Prostate gland (tissue), 2 donors: ENCODE data around the gene TIMM22.

Experiments
- POLR2AphosphoS5 ChIP-seq: sonication (generic); formaldehyde crosslinking; IDR thresholded peaks from one replicate; pipeline ENCODE4 v1.6.1; 2017; ENCODE audit warnings: antibody characterized with exemption
- TF ChIP-seq, protein P1 (sequence below), 4 experiments: fragments of 200-600 bp in 2 of 4; fragments of 450-650 bp in 2 of 4; sonication (generic) in 2 of 4; IDR thresholded peaks; 1 replicate in 3 of 4; 2 replicates in 1 of 4; pipeline ENCODE4 v1.5.1; 2016 to 2019; ENCODE audit warnings: antibody characterized with exemption in 4 of 4, mild to moderate bottlenecking in 2 of 4, moderate library complexity in 2 of 4

DNA sequence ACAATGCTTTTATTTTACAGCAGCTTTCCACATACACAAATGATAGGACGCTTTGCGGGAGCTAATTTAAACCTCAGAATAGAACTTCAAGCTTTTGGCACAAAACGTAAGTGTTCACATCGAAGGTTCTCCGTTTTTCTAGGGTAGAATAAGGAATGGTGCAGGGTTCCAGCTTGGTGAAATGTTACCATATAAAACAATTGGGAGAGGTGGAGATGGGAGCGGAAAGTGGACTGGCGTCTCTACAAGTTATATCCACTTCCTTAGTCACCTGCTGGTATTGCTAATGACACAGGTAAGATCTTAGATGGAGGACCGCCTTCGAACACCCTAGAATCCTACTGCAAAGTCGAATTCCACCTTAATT is 15.7 kb upstream of the TIMM22 start:
- TF ChIP-seq, protein P1, sequence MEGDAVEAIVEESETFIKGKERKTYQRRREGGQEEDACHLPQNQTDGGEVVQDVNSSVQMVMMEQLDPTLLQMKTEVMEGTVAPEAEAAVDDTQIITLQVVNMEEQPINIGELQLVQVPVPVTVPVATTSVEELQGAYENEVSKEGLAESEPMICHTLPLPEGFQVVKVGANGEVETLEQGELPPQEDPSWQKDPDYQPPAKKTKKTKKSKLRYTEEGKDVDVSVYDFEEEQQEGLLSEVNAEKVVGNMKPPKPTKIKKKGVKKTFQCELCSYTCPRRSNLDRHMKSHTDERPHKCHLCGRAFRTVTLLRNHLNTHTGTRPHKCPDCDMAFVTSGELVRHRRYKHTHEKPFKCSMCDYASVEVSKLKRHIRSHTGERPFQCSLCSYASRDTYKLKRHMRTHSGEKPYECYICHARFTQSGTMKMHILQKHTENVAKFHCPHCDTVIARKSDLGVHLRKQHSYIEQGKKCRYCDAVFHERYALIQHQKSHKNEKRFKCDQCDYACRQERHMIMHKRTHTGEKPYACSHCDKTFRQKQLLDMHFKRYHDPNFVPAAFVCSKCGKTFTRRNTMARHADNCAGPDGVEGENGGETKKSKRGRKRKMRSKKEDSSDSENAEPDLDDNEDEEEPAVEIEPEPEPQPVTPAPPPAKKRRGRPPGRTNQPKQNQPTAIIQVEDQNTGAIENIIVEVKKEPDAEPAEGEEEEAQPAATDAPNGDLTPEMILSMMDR (IDR thresholded peaks at IDR 0.05): no peak
- TF ChIP-seq POLR2AphosphoS5: no peak
